CD8-positive, alpha-beta memory T cell (primary cell): ENCODE data around the gene RASSF9. TPM values are rescaled to one million over a fixed set of nuclear protein-coding genes. Genes with fewer than 3 reads are reported as not detected.

Experiments used
- CTCF ChIA-PET: fragments of 350-600 bp; sonication (Branson Sonifier 250); formaldehyde crosslinking; loops from one replicate; lab custom pipeline; 2021; ENCODE audit warnings: antibody characterized with exemption; lab: Charles Lee
- POLR2A ChIA-PET: fragments of 350-600 bp; sonication (Branson Sonifier 250); formaldehyde crosslinking; loops from one replicate; lab custom pipeline; 2021; ENCODE audit warnings: antibody characterized with exemption; lab: Charles Lee
- DNase-seq, 5 donors: peaks; one replicate each; pipeline versions ENCODE4 v3.0.0 to v3.0.0-alpha.2; 2020 to 2022; ENCODE audit warnings: mixed read lengths in 1 of 5
- H3K27ac ChIP-seq: one replicate; pipeline ENCODE4 v1.7.0; 2013; ENCODE audit warnings: low read depth, mild to moderate bottlenecking, low read length, moderate library complexity
- H3K27me3 ChIP-seq: 2 replicates; pipeline ENCODE4 v1.7.0; 2013; ENCODE audit warnings: low read length, mild to moderate bottlenecking; ENCODE audit not compliant: insufficient read depth, poor library complexity, severe bottlenecking
- H3K36me3 ChIP-seq: 2 replicates; pipeline ENCODE4 v1.7.0; 2013; ENCODE audit warnings: mild to moderate bottlenecking, low read length, moderate library complexity; ENCODE audit not compliant: insufficient read depth
- H3K4me1 ChIP-seq: 2 replicates; pipeline ENCODE4 v1.7.0; 2013; ENCODE audit warnings: mild to moderate bottlenecking, low read length, moderate library complexity; ENCODE audit not compliant: insufficient read depth
- H3K4me3 ChIP-seq: 2 replicates; pipeline ENCODE4 v1.7.0; 2013; ENCODE audit warnings: mild to moderate bottlenecking, low read length
- H3K9me3 ChIP-seq: 2 replicates; pipeline ENCODE4 v1.7.0; 2013; ENCODE audit warnings: mild to moderate bottlenecking, low read length
- H3K27ac Mint-ChIP-seq, 8 donors: one replicate each; pipeline ENCODE4 v1.8.0; 2020 to 2021; ENCODE audit warnings: mixed read lengths in 8 of 8, mild to moderate bottlenecking in 6 of 8, inconsistent platforms in 3 of 8, moderate library complexity in 3 of 8
- H3K27me3 Mint-ChIP-seq, 2 donors: one replicate each; pipeline ENCODE4 v1.8.0; 2020 to 2021; ENCODE audit warnings: mixed read lengths in 2 of 2, mild to moderate bottlenecking in 1 of 2, moderate library complexity in 1 of 2
- H3K36me3 Mint-ChIP-seq, 3 donors: one replicate each; pipeline ENCODE4 v1.8.0; 2020 to 2021; ENCODE audit warnings: mixed read lengths in 3 of 3, inconsistent platforms in 1 of 3, mild to moderate bottlenecking in 1 of 3
- H3K4me1 Mint-ChIP-seq, 3 donors: one replicate each; pipeline ENCODE4 v1.8.0; 2020 to 2021; ENCODE audit warnings: mixed read lengths in 3 of 3, inconsistent platforms in 1 of 3, mild to moderate bottlenecking in 1 of 3
- H3K4me3 Mint-ChIP-seq, 7 donors: one replicate each; pipeline ENCODE4 v1.8.0; 2020 to 2021; ENCODE audit warnings: mixed read lengths in 7 of 7, mild to moderate bottlenecking in 6 of 7, moderate library complexity in 4 of 7, inconsistent platforms in 2 of 7
- H3K9me3 Mint-ChIP-seq, 5 donors: one replicate each; pipeline ENCODE4 v1.8.0; 2020 to 2022; ENCODE audit warnings: mixed read lengths in 5 of 5, mild to moderate bottlenecking in 3 of 5, moderate library complexity in 2 of 5, inconsistent platforms in 1 of 5
- polyA plus RNA-seq: library from polyadenylated mRNA; unstranded; fragments of 300-500 nt; fragmentation: Illumina TruSeq; gene quantifications from one replicate; pipeline ENCODE4 v1.2.3, GENCODE V29; 2021
- total RNA-seq, 2 experiments: library from RNA; stranded (reverse); gene quantifications; one replicate each; pipeline ENCODE4 v1.2.3, GENCODE V29; 2021

The RASSF9 gene
- total and polyA plus RNA-seq, 3 experiments from 2014 or later = not detected

DNA sequence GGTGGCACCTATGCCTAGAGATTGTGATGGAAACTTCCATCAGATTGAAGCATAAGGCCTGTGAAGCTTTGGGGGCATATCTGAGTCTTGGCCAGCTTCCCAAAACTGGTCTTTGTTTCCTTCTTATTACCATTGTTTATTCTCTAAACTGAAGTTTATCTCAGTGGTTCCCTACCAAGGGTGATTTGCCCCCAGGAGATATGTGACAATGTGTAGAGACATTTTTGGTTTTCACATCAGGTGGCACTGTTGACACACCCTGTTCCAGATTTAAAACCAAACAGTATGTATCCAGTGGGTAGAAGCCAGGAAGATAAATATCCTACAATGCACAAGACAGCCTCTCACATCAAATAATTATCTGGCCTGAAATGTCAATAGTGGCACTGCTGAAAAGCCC, 22.1 kb downstream of the RASSF9 start:
- Histone ChIP-seq H3K27me3 (no peaks in the 10 kb centered on the region), H3K9me3 (no peaks in the 10 kb centered on the region), H3K4me3 (no peak overlapping the region), H3K4me1 (no peaks in the 10 kb centered on the region), H3K27ac (no peak overlapping the region), H3K36me3 (no peaks in the 10 kb centered on the region)
- Mint-ChIP-seq H3K36me3 (no peaks in the 10 kb centered on the region), H3K9me3 (peaks cover 1 to 12% (median 3%) of the 10 kb centered on the region in 5 donors), H3K27ac (no peak overlapping the region), H3K4me3 (no peak overlapping the region), H3K27me3 (no peaks in the 10 kb centered on the region), H3K4me1 (no peaks in the 10 kb centered on the region)
- ChIA-PET POLR2A (no interaction called here), CTCF (no interaction called here)
- DNase-seq = no peak

DNA sequence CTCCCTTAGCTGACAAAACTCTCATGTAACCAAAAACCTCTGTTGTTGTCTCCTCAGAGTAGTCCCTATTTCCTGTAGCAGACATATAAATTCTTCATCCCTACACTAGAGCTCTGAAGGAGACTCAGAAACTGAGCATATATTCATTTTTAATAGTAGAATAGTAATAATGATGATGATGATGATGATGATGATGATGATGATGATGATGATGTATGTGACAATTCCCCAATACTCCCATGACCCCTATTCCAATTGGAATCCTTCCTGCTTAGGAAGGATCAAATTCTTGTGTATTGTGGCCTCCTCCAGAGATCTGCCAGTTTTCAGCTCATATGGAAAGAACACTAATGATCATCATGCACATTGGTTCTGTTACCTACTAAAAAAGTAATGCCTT, 26.7 kb downstream of the RASSF9 start:
- H3K4me3 ChIP-seq = no peak overlapping the region
- no peaks in the 10 kb centered on the region for H3K36me3 Mint-ChIP-seq
- DNase-seq = no peak
- no peaks in the 10 kb centered on the region for H3K4me1 Mint-ChIP-seq
- H3K27ac ChIP-seq = no peak overlapping the region
- H3K4me3 Mint-ChIP-seq = no peak overlapping the region
- H3K4me1 ChIP-seq = no peaks in the 10 kb centered on the region
- no peaks in the 10 kb centered on the region for H3K9me3 ChIP-seq
- H3K36me3 ChIP-seq = no peaks in the 10 kb centered on the region
- H3K27me3 Mint-ChIP-seq = no peaks in the 10 kb centered on the region
- H3K27me3 ChIP-seq = no peaks in the 10 kb centered on the region
- ChIA-PET POLR2A (no interaction called here), CTCF (no interaction called here)
- no peak overlapping the region for H3K27ac Mint-ChIP-seq
- peaks cover 0 to 16% (median 2%) of the 10 kb centered on the region in 5 donors for H3K9me3 Mint-ChIP-seq

DNA sequence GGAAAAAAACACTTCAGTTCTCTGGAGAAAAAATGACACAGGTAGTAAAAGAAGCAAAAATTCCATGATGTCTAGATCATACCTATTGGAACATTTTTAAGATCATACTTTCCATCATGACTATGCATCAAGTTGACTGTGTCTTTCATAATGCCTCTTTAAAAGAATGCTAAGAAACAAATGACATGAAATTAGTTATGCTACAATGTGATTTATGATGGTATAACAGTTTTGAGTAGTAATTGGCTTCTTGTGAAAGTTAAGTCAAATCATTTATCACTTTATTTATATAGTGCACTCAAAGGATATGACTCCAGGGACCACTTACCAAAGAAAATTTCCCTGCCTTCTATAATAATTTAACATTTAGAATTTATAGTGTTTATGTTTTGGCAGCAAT, 28.5 kb downstream of the RASSF9 start:
- Mint-ChIP-seq H3K27ac (no peak overlapping the region), H3K27me3 (no peaks in the 10 kb centered on the region), H3K4me3 (no peak overlapping the region), H3K4me1 (no peaks in the 10 kb centered on the region), H3K36me3 (no peaks in the 10 kb centered on the region), H3K9me3 (peaks cover 0 to 10% (median 2%) of the 10 kb centered on the region in 5 donors)
- H3K4me3 ChIP-seq = no peak overlapping the region
- H3K27me3 ChIP-seq = no peaks in the 10 kb centered on the region
- ChIA-PET POLR2A (no interaction called here), CTCF (no interaction called here)
- H3K9me3 ChIP-seq = no peaks in the 10 kb centered on the region
- no peaks in the 10 kb centered on the region for H3K36me3 ChIP-seq
- H3K27ac ChIP-seq = no peak overlapping the region
- no peaks in the 10 kb centered on the region for H3K4me1 ChIP-seq
- no peak for DNase-seq

DNA sequence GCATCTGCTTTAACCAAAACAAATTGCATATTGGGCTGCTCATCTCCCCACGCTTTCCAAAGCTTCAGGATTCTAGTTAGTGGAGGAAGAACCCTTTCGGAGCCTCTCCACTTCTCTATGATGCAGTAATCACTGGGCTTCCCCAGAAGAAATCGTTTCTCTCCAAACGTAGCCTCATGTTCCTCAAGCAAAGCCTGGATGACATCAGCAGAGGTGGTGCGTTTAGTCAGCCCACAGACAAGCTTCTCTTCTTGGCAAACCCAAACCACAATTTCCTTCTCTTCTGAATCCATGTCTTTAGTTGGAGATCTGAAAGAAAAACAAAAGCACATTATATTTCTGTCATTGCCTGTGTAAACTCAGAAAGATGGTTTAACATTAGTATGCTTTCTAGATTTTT, 30.6 kb downstream of the RASSF9 start:
- ChIA-PET POLR2A (no interaction called here), CTCF (no interaction called here)
- no peaks in the 10 kb centered on the region for H3K4me1 ChIP-seq
- Mint-ChIP-seq H3K9me3 (peaks cover 1 to 10% (median 4%) of the 10 kb centered on the region in 5 donors), H3K27ac (no peak overlapping the region), H3K27me3 (no peaks in the 10 kb centered on the region), H3K4me3 (no peak overlapping the region), H3K36me3 (no peaks in the 10 kb centered on the region), H3K4me1 (no peaks in the 10 kb centered on the region)
- no peaks in the 10 kb centered on the region for H3K36me3 ChIP-seq
- no peak overlapping the region for H3K27ac ChIP-seq
- H3K27me3 ChIP-seq = no peaks in the 10 kb centered on the region
- no peaks in the 10 kb centered on the region for H3K9me3 ChIP-seq
- H3K4me3 ChIP-seq = no peak overlapping the region
- no peak for DNase-seq

DNA sequence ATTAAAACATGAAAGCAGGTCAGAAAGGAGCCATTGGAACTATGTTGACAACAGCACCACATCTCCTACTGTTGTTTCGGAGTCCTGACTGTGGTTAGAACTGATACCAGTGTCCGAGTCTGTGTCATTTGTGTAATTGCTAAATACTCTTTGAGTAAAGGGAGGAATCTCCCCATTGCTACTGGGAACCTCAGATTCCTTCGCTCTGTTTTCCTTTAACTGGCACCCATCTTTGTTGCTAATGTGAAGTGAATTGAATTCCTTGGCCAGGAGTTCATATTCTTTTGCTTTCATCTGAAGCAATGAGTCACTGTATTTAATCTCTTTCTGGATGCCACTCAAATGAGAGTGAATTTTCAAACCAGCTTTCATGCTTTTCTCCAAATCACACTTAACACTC, 31.5 kb downstream of the RASSF9 start:
- Mint-ChIP-seq H3K4me3 (no peak overlapping the region), H3K27me3 (no peaks in the 10 kb centered on the region)
- POLR2A ChIA-PET = no interaction called here

DNA sequence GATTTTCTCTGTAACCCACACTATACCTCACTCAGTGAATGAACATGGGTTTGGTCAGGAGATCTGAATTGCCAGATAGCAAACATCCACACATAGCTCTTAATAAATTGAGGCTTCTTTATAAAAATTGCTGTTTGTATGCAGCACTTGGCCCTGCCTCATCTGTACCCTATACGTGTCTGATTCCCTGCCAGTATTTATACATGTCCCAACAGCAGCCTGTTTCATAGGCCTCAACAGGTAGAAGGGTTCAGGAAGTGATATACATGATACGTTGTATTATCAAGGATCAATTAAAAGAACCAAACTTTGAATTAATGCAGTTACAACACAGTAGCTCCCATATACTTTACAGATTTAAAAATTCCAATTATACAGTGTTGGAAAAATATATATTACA, 32.3 kb downstream of the RASSF9 start:
- CTCF ChIA-PET = no interaction called here
- Histone ChIP-seq H3K4me1 (no peaks in the 10 kb centered on the region), H3K9me3 (no peaks in the 10 kb centered on the region), H3K27ac (no peak overlapping the region), H3K27me3 (no peaks in the 10 kb centered on the region), H3K36me3 (no peaks in the 10 kb centered on the region), H3K4me3 (no peak overlapping the region)
- peaks cover 1 to 7% (median 4%) of the 10 kb centered on the region in 5 donors for H3K9me3 Mint-ChIP-seq
- H3K36me3 Mint-ChIP-seq = no peaks in the 10 kb centered on the region
- DNase-seq = no peak
- H3K27me3 Mint-ChIP-seq = no peaks in the 10 kb centered on the region
- no peaks in the 10 kb centered on the region for H3K4me1 Mint-ChIP-seq
- no peak overlapping the region for H3K4me3 Mint-ChIP-seq
- POLR2A ChIA-PET = no interaction called here
- H3K27ac Mint-ChIP-seq = no peak overlapping the region

More for the DNA sequence above, 31.5 kb downstream of the RASSF9 start:
- H3K9me3 Mint-ChIP-seq = peaks cover 1 to 7% (median 4%) of the 10 kb centered on the region in 5 donors
- Histone ChIP-seq H3K4me1 (no peaks in the 10 kb centered on the region), H3K4me3 (no peak overlapping the region), H3K27me3 (no peaks in the 10 kb centered on the region), H3K9me3 (no peaks in the 10 kb centered on the region), H3K27ac (no peak overlapping the region), H3K36me3 (no peaks in the 10 kb centered on the region)
- H3K4me1 Mint-ChIP-seq = no peaks in the 10 kb centered on the region
- H3K27ac Mint-ChIP-seq = no peak overlapping the region
- no peak for DNase-seq
- CTCF ChIA-PET = no interaction called here
- H3K36me3 Mint-ChIP-seq = no peaks in the 10 kb centered on the region

DNA sequence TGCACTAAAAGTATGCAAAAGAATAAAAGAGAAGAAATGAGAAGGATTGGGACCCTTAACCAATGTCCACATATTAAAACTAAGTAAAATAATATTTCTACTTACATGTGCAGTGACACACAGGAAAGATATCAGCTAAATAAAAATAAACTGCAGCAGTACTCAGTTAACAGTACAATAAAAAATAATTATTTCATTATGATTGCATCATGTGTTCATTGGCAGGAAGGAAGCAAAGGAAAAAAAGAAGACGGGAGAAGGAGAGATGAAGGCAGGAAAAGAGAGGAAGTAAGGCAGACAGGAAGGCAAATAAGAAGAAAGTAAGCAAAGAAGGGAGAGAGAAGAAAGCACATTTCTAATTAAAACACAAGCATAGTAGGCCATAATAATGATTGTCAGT, 33.0 kb downstream of the RASSF9 start:
- CTCF ChIA-PET = no interaction called here
- peaks cover 1 to 7% (median 4%) of the 10 kb centered on the region in 5 donors for H3K9me3 Mint-ChIP-seq
- POLR2A ChIA-PET = no interaction called here

DNA sequence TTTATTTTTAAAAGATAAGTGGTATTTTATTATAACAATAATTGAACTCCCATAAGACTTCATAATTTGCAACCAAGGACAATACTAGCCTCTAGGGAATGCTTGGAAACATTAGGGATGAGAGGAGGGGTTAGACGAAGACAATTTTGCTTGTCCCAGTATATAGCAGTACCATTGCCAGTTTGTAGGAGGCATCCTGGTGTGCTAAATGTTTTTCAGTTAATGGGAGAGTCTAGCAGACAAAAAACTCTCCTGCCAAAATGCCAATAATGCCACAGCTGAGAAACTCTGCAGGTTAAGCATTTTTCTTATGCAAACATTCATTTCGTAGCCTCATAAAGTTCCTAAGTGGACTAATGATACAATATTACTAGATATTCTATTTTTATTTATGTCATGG, 38.1 kb downstream of the RASSF9 start:
- DNase-seq = no peak

More for the DNA sequence above, 33.0 kb downstream of the RASSF9 start:
- H3K36me3 ChIP-seq = no peaks in the 10 kb centered on the region
- no peak for DNase-seq
- no peak overlapping the region for H3K27ac ChIP-seq
- no peaks in the 10 kb centered on the region for H3K4me1 Mint-ChIP-seq
- no peak overlapping the region for H3K4me3 ChIP-seq
- no peaks in the 10 kb centered on the region for H3K9me3 ChIP-seq
- no peak overlapping the region for H3K27ac Mint-ChIP-seq
- no peaks in the 10 kb centered on the region for H3K27me3 Mint-ChIP-seq
- H3K27me3 ChIP-seq = no peaks in the 10 kb centered on the region
- H3K4me3 Mint-ChIP-seq = no peak overlapping the region
- no peaks in the 10 kb centered on the region for H3K36me3 Mint-ChIP-seq
- H3K4me1 ChIP-seq = no peaks in the 10 kb centered on the region

DNA sequence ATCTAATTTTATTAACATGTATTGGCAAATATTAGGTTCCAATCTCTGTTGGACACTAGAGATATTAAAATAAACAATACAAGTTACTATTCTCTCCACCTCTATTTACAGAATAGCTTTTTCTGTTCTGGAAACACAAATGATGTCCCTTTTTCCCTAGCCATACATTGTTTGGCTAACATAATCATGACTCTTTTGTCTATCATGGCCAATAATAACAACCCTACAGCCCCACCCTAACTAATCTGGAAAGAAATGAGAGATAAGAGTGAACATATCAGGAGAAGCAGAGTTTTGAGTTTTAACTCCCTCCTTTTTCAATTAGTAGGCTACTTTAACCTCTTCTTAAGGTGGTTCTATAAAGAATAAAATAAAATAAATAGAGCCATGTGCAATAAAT, 40.2 kb downstream of the RASSF9 start:
- no peaks in the 10 kb centered on the region for H3K4me1 Mint-ChIP-seq
- Histone ChIP-seq H3K9me3 (no peaks in the 10 kb centered on the region), H3K4me3 (no peak overlapping the region), H3K4me1 (no peaks in the 10 kb centered on the region), H3K27ac (no peak overlapping the region), H3K36me3 (no peaks in the 10 kb centered on the region), H3K27me3 (no peaks in the 10 kb centered on the region)
- peaks cover 0 to 10% (median 2%) of the 10 kb centered on the region in 5 donors for H3K9me3 Mint-ChIP-seq
- no peak for DNase-seq
- no peak overlapping the region for H3K27ac Mint-ChIP-seq
- CTCF ChIA-PET = no interaction called here
- H3K27me3 Mint-ChIP-seq = no peaks in the 10 kb centered on the region
- POLR2A ChIA-PET = no interaction called here
- H3K4me3 Mint-ChIP-seq = no peak overlapping the region
- H3K36me3 Mint-ChIP-seq = no peaks in the 10 kb centered on the region

More for the DNA sequence above, 38.1 kb downstream of the RASSF9 start:
- no peaks in the 10 kb centered on the region for H3K27me3 ChIP-seq
- Mint-ChIP-seq H3K36me3 (no peaks in the 10 kb centered on the region), H3K27me3 (no peaks in the 10 kb centered on the region), H3K27ac (no peak overlapping the region), H3K4me1 (no peaks in the 10 kb centered on the region), H3K4me3 (no peak overlapping the region), H3K9me3 (peaks cover 0 to 10% (median 2%) of the 10 kb centered on the region in 5 donors)
- no peak overlapping the region for H3K27ac ChIP-seq
- no peaks in the 10 kb centered on the region for H3K4me1 ChIP-seq
- H3K4me3 ChIP-seq = no peak overlapping the region
- H3K36me3 ChIP-seq = no peaks in the 10 kb centered on the region
- no peaks in the 10 kb centered on the region for H3K9me3 ChIP-seq
- POLR2A ChIA-PET = no interaction called here
- CTCF ChIA-PET = no interaction called here
